NCI-H526 treated with DMSO at 0.1 percent for 48 hours (cell line): ENCODE results near the gene PDE8A.
"Not testable (repeated sequence)": the region's sequence is repeated elsewhere in the genome, so short reads cannot be mapped to it uniquely, and the experiment has no call there.

Source experiments
- DNase-seq: peaks from one replicate; lab custom pipeline; 2025; lab: John Stamatoyannopoulos, UW

PDE8A gene

GRCh38 chr15:85011724-85012123 lies 30.1 kb downstream of the PDE8A start:
- DNase-seq = not testable (repeated sequence)

GRCh38 chr15:85013785-85014184 lies 32.1 kb downstream of the PDE8A start:
- DNase-seq = no peak

- no peak for DNase-seq
These were observed 33.3 kb downstream of the PDE8A start for GRCh38 chr15:85014932-85015331.

- DNase-seq = no peak
These were observed 34.6 kb downstream of the PDE8A start for GRCh38 chr15:85016275-85016674.

- DNase-seq = no peak
These were observed 38.3 kb downstream of the PDE8A start for GRCh38 chr15:85019815-85020590.

- DNase-seq = no peak
These were observed 39.8 kb downstream of the PDE8A start for GRCh38 chr15:85021409-85021808.

- DNase-seq = no peak
These were observed 41.3 kb downstream of the PDE8A start for GRCh38 chr15:85022860-85023403.

- DNase-seq = no peak
These were observed 42.3 kb downstream of the PDE8A start for GRCh38 chr15:85024003-85024402.

GRCh38 chr15:85024509-85025336 lies 43.1 kb downstream of the PDE8A start:
- DNase-seq = no peak

GRCh38 chr15:85025516-85026251 lies 44.0 kb downstream of the PDE8A start:
- DNase-seq = no peak

GRCh38 chr15:85026304-85027032 lies 44.8 kb downstream of the PDE8A start:
- no peak for DNase-seq

GRCh38 chr15:85027033-85027380 lies 45.4 kb downstream of the PDE8A start:
- no peak for DNase-seq

- no peak for DNase-seq
These were observed 45.8 kb downstream of the PDE8A start for GRCh38 chr15:85027421-85027820.

- no peak for DNase-seq
These were observed 46.8 kb downstream of the PDE8A start for GRCh38 chr15:85028416-85028815.

- no peak for DNase-seq
These were observed 47.6 kb downstream of the PDE8A start for GRCh38 chr15:85029221-85029620.

GRCh38 chr15:85030301-85030929 lies 48.8 kb downstream of the PDE8A start:
- no peak for DNase-seq

- DNase-seq = no peak
These were observed 49.7 kb downstream of the PDE8A start for GRCh38 chr15:85031086-85031943.

- no peak for DNase-seq
These were observed 50.4 kb downstream of the PDE8A start for GRCh38 chr15:85031944-85032558.

- no peak for DNase-seq
These were observed 51.5 kb downstream of the PDE8A start for GRCh38 chr15:85033148-85033547.

- DNase-seq = no peak
These were observed 52.6 kb downstream of the PDE8A start for GRCh38 chr15:85034276-85034675.
